ENCODE measurements around the gene KPNA4. TPM values are rescaled to one million over a fixed set of nuclear protein-coding genes. Genes with fewer than 3 reads are reported as not detected.
A peak's percentile ranks its signal among the peaks of the same experiment; 100 is the strongest.

Gene KPNA4
- polyA plus RNA-seq, 2 of the 4 experiments (the other 2 are of a cell fraction), result 35.0 to 36.5 TPM

GRCh38 chr3:160451602-160452001 is 113.8 kb downstream of the KPNA4 start:
- FAIRE-seq (no peak), DNase-seq (ENCODE audit: low read depth in 1 of 2, low spot score in 1 of 2) (no peak), ATAC-seq (no peak)
- CTCF ChIA-PET, result interaction anchor here (0.9 to 1.2 kb wide), 4 partner anchors 9 to 38 kb away, joined by 3 to 5 read pairs (median 3); no protein-coding TSS in a partner anchor
- Histone ChIP-seq H3K27ac (no peak overlapping the region), H3K4me3 (no peak overlapping the region), H3K9me3 (no peaks in the 10 kb centered on the region), H3K4me1 (peaks cover 17% of the 10 kb centered on the region; the same call in 2 of the 3 replicates), H3K4me2 (no peak overlapping the region)
- POLR2A ChIA-PET, result no interaction called here
- TF ChIP-seq HES2 (IDR thresholded peaks at IDR 0.05) (no peak), CBX8 (IDR thresholded peaks at IDR 0.05) (no peak), BCL3 (IDR thresholded peaks at IDR 0.05) (no peak), EP300 (IDR thresholded peaks at IDR 0.05) (no peak), RFX5 (IDR thresholded peaks at IDR 0.05) (no peak), JUNB (IDR thresholded peaks at IDR 0.05) (no peak), JUN (IDR thresholded peaks at IDR 0.05) (no peak), KDM5A (IDR thresholded peaks at IDR 0.05) (no peak)
- 76% methylated on average over 4 of the region's 4 CpGs for WGBS (ENCODE audit: missing lambda C conversion rate)

GRCh38 chr3:160450846-160451245 is 114.5 kb downstream of the KPNA4 start:
- no peak for ATAC-seq
- POLR2A ChIA-PET, result no interaction called here
- CTCF ChIA-PET, result interaction anchor here (0.7 to 1.1 kb wide), 5 partner anchors 10 to 418 kb away, joined by 3 to 5 read pairs (median 3); no protein-coding TSS in a partner anchor

More at GRCh38 chr3:160450846-160451245, 114.5 kb downstream of the KPNA4 start:
- no peak for TF ChIP-seq TP53 (CRISPR knock-in tag; IDR thresholded peaks at IDR 0.05)
- no peak for TF ChIP-seq HOXB13 (CRISPR knock-in tag; IDR thresholded peaks at IDR 0.05; ENCODE audit: low read depth)
- no peak for TF ChIP-seq NFE2L2 (conservative IDR thresholded peaks at IDR 0.05; ENCODE audit: low read length)
- TF ChIP-seq KDM5A (IDR thresholded peaks at IDR 0.05), result no peak
- TF ChIP-seq HMGXB4 (CRISPR knock-in tag; IDR thresholded peaks at IDR 0.05; ENCODE audit: borderline replicate concordance), result no peak
- no peak for TF ChIP-seq EP300 (IDR thresholded peaks at IDR 0.05)
- no peak for TF ChIP-seq CHD4 (IDR thresholded peaks at IDR 0.05; ENCODE audit: borderline replicate concordance)
- TF ChIP-seq CEBPB (IDR thresholded peaks at IDR 0.05), result no peak
- no peak for TF ChIP-seq ZC3H11A (IDR thresholded peaks at IDR 0.05)
- TF ChIP-seq PHF8 (IDR thresholded peaks at IDR 0.05; ENCODE audit: borderline replicate concordance, low read depth), result no peak
- no peak for TF ChIP-seq GATA3 (IDR thresholded peaks at IDR 0.05; ENCODE audit: borderline replicate concordance)
- TF ChIP-seq RNF2 (IDR thresholded peaks at IDR 0.05; ENCODE audit: borderline replicate concordance, low read depth), result no peak
- TF ChIP-seq JUN (IDR thresholded peaks at IDR 0.05), result no peak
- TF ChIP-seq HDAC2 (IDR thresholded peaks at IDR 0.05), result no peak
- TF ChIP-seq EHF (CRISPR knock-in tag; IDR thresholded peaks at IDR 0.05), result no peak
- TF ChIP-seq PBX3 (IDR thresholded peaks at IDR 0.05), result no peak
- FAIRE-seq (no peak), DNase-seq (ENCODE audit: low read depth in 1 of 2, low spot score in 1 of 2) (no peak)
- Histone ChIP-seq H3K4me2 (no peak overlapping the region), H3K9me3 (no peaks in the 10 kb centered on the region), H3K4me3 (no peak overlapping the region), H3K4me1 (peaks cover 22% of the 10 kb centered on the region; the same call in 2 of the 3 replicates), H3K27ac (peak overlapping the region in 1 of 2 experiments; percentile 92; a peak in 1 of 6 replicates)
- WGBS (ENCODE audit: missing lambda C conversion rate), result 59% methylated on average over 3 of the region's 3 CpGs
